Thyroid gland (tissue), 4 donors: ENCODE results near the gene LRFN5. TPM values are rescaled to one million over a fixed set of nuclear protein-coding genes. Genes with fewer than 3 reads are reported as not detected.
"Not testable (repeated sequence)": the region's sequence is repeated elsewhere in the genome, so short reads cannot be mapped to it uniquely, and the experiment has no call there.

Experiments used
- DNase-seq, 2 donors: peaks; one replicate each; pipeline ENCODE4 v3.0.0-alpha.2; 2019
- H3K27ac ChIP-seq, 3 donors: fragments of 200-600 bp; sonication (generic); 1 replicate in 2 of 3; 2 replicates in 1 of 3; pipeline ENCODE4 v1.5.1; 2016 to 2019; ENCODE audit warnings: mild to moderate bottlenecking in 1 of 3, moderate library complexity in 1 of 3
- H3K27me3 ChIP-seq: fragments of 200-600 bp; sonication (generic); one replicate; pipeline ENCODE4 v1.5.1; 2019
- H3K36me3 ChIP-seq, 2 donors: fragments of 200-600 bp; sonication (generic); one replicate each; pipeline ENCODE4 v1.5.1; 2016 to 2019
- H3K4me1 ChIP-seq, 2 donors: fragments of 200-600 bp; sonication (generic); one replicate each; pipeline ENCODE4 v1.5.1; 2017 to 2019
- H3K4me3 ChIP-seq, 3 donors: fragments of 200-600 bp; sonication (generic); replicated peaks in 1 of 3; 1 replicate in 2 of 3; 2 replicates in 1 of 3; pipeline ENCODE4 v1.5.1; 2016; ENCODE audit warnings: mild to moderate bottlenecking in 1 of 3
- H3K9me3 ChIP-seq: fragments of 200-600 bp; sonication (generic); one replicate; pipeline ENCODE4 v1.5.1; 2017
- CTCF ChIP-seq, 6 experiments: fragments of 200-600 bp in 3 of 6; fragments of 450-650 bp in 3 of 6; sonication (generic) in 3 of 6; IDR thresholded peaks; one replicate each; pipeline ENCODE4 v1.5.1; 2016 to 2019; ENCODE audit warnings: antibody characterized with exemption in 6 of 6, mild to moderate bottlenecking in 2 of 6, inconsistent platforms in 1 of 6, moderate library complexity in 1 of 6
- POLR2A ChIP-seq, 2 donors: fragments of 450-650 bp; IDR thresholded peaks; one replicate each; pipeline ENCODE4 v1.6.1; 2017; ENCODE audit warnings: antibody characterized with exemption in 2 of 2, mild to moderate bottlenecking in 2 of 2, moderate library complexity in 1 of 2
- WGBS, 2 donors: methylation state at CpG; one replicate each; pipeline ENCODE4 v1.1.5; 2017; 5-methylcytosine and 5-hydroxymethylcytosine counted together
- intact Hi-C: fragments of 100-400 bp; cut with DNase I; formaldehyde crosslinking; loops from one replicate; pipeline ENCODE4 v1.15.1; 2023
- total RNA-seq, 4 donors: library from RNA; depleted of rRNA; stranded (reverse); fragments of >200 nt; gene quantifications; one replicate each; pipeline ENCODE4 v1.2.3, GENCODE V29; 2016

The LRFN5 gene
- total RNA-seq, 4 donors from 2014 or later = 1.5 to 5.3 (median 3.2) TPM

- Histone ChIP-seq H3K9me3 (no peaks in the 10 kb centered on the region), H3K4me1 (no peaks in the 10 kb centered on the region), H3K36me3 (no peaks in the 10 kb centered on the region), H3K4me3 (no peak overlapping the region), H3K27ac (no peak overlapping the region), H3K27me3 (no peaks in the 10 kb centered on the region)
- intact Hi-C loops = no loop called here
- 62 to 72% methylated on average over 1 of the region's 1 CpG for WGBS, 2 donors
- no peak for DNase-seq
- no peak for TF ChIP-seq POLR2A (IDR thresholded peaks at IDR 0.05)
Measured at GRCh38 chr14:41654196-41654595, 47.5 kb downstream of the LRFN5 start.

GRCh38 chr14:41662780-41663472 lies 56.2 kb downstream of the LRFN5 start:
- H3K36me3 ChIP-seq = no peaks in the 10 kb centered on the region
- no peak overlapping the region for H3K27ac ChIP-seq
- H3K4me3 ChIP-seq = no peak overlapping the region
- TF ChIP-seq CTCF (IDR thresholded peaks at IDR 0.05) = no peak
- no peak for TF ChIP-seq POLR2A (IDR thresholded peaks at IDR 0.05)
- no peaks in the 10 kb centered on the region for H3K27me3 ChIP-seq
- no peaks in the 10 kb centered on the region for H3K9me3 ChIP-seq
- no peaks in the 10 kb centered on the region for H3K4me1 ChIP-seq
- 90% methylated on average over 3 of the region's 3 CpGs for WGBS, 2 donors
- no peak for DNase-seq
- intact Hi-C loops = no loop called here

- TF ChIP-seq CTCF (IDR thresholded peaks at IDR 0.05) (no peak), POLR2A (IDR thresholded peaks at IDR 0.05) (no peak)
- no peak overlapping the region for H3K27ac ChIP-seq
- DNase-seq = no peak
- no peaks in the 10 kb centered on the region for H3K4me1 ChIP-seq
- WGBS, 2 donors = 62 to 80% methylated on average over 2 of the region's 2 CpGs
- intact Hi-C loops = no loop called here
- H3K36me3 ChIP-seq = no peaks in the 10 kb centered on the region
- no peak overlapping the region for H3K4me3 ChIP-seq
- no peaks in the 10 kb centered on the region for H3K27me3 ChIP-seq
- H3K9me3 ChIP-seq = no peaks in the 10 kb centered on the region
Measured at GRCh38 chr14:41663473-41663850, 56.8 kb downstream of the LRFN5 start.

- Histone ChIP-seq H3K27ac (no peak overlapping the region), H3K4me1 (no peaks in the 10 kb centered on the region), H3K9me3 (no peaks in the 10 kb centered on the region), H3K36me3 (no peaks in the 10 kb centered on the region), H3K27me3 (no peaks in the 10 kb centered on the region), H3K4me3 (no peak overlapping the region)
- TF ChIP-seq CTCF (IDR thresholded peaks at IDR 0.05) (no peak), POLR2A (IDR thresholded peaks at IDR 0.05) (no peak)
- intact Hi-C loops = no loop called here
- 65 to 75% methylated on average over 2 of the region's 2 CpGs for WGBS, 2 donors
- DNase-seq = no peak
Measured at GRCh38 chr14:41666301-41666700, 59.6 kb downstream of the LRFN5 start.

- Histone ChIP-seq H3K4me3 (no peak overlapping the region), H3K27me3 (no peaks in the 10 kb centered on the region), H3K27ac (no peak overlapping the region), H3K36me3 (no peaks in the 10 kb centered on the region), H3K9me3 (no peaks in the 10 kb centered on the region), H3K4me1 (no peaks in the 10 kb centered on the region)
- no peak for TF ChIP-seq CTCF (IDR thresholded peaks at IDR 0.05)
- TF ChIP-seq POLR2A (IDR thresholded peaks at IDR 0.05) = no peak
- WGBS, 2 donors = 72 to 82% methylated on average over 1 of the region's 1 CpG
- DNase-seq = no peak
- intact Hi-C loops = no loop called here
Measured at GRCh38 chr14:41668356-41668755, 61.7 kb downstream of the LRFN5 start.

GRCh38 chr14:41673601-41674000 lies 66.9 kb downstream of the LRFN5 start:
- 92% methylated on average over 7 of the region's 24 CpGs; no CpG with 5 or more reads in 1 of the 2 donors for WGBS, 2 donors
- H3K27ac ChIP-seq, H3K4me1 ChIP-seq, DNase-seq, H3K4me3 ChIP-seq, H3K9me3 ChIP-seq, H3K27me3 ChIP-seq, intact Hi-C loops, H3K36me3 ChIP-seq: not testable (repeated sequence)

- H3K4me1 ChIP-seq, DNase-seq, H3K36me3 ChIP-seq, intact Hi-C loops, H3K27me3 ChIP-seq, H3K9me3 ChIP-seq, H3K27ac ChIP-seq, H3K4me3 ChIP-seq: not testable (repeated sequence)
- WGBS, 2 donors = 97% methylated on average over 6 to 13 of the region's 37 CpGs
Measured at GRCh38 chr14:41674511-41674971, 67.9 kb downstream of the LRFN5 start.
